ENCODE measurements around the gene NFKBIB. TPM values are rescaled to one million over a fixed set of nuclear protein-coding genes. Genes with fewer than 3 reads are reported as not detected.

Gene NFKBIB
- total and polyA plus RNA-seq, 7 donors: 13.8 to 63.9 (median 20.2) TPM

- intact Hi-C loops (cut with DNase I): no loop called here
- Histone ChIP-seq H3K27ac (no peak overlapping the region), H3K27me3 (no peaks in the 10 kb centered on the region), H3K4me1 (peaks cover 0 to 11% (median 10%) of the 10 kb centered on the region in 4 donors), H3K4me3 (no peak overlapping the region), H3K9me3 (no peaks in the 10 kb centered on the region), H3K36me3 (peaks cover 0 to 13% (median 0%) of the 10 kb centered on the region in 4 donors)
- WGBS, 2 donors: 31 to 62% methylated on average over 13 of the region's 13 CpGs
- DNase-seq: no peak
- TF ChIP-seq EP300 (IDR thresholded peaks at IDR 0.05) (no peak), POLR2A (IDR thresholded peaks at IDR 0.05) (no peak), CTCF (IDR thresholded peaks at IDR 0.05) (no peak), POLR2AphosphoS5 (IDR thresholded peaks at IDR 0.05) (no peak)
These were observed 52.8 kb downstream of the NFKBIB start for GRCh38 chr19:38952395-38953165.

- no peak for TF ChIP-seq CTCF (IDR thresholded peaks at IDR 0.05)
- TF ChIP-seq POLR2AphosphoS5 (IDR thresholded peaks at IDR 0.05): no peak
- TF ChIP-seq POLR2A (IDR thresholded peaks at IDR 0.05): no peak
- no peak for TF ChIP-seq EP300 (IDR thresholded peaks at IDR 0.05)
- no peak overlapping the region for H3K27ac ChIP-seq
- H3K9me3 ChIP-seq: no peaks in the 10 kb centered on the region
- peaks cover 0 to 11% (median 10%) of the 10 kb centered on the region in 4 donors for H3K4me1 ChIP-seq
- DNase-seq: no peak
- H3K4me3 ChIP-seq: no peak overlapping the region
- no peaks in the 10 kb centered on the region for H3K27me3 ChIP-seq
- intact Hi-C loops (cut with DNase I): no loop called here
- WGBS, 2 donors: 64 to 77% methylated on average over 4 of the region's 4 CpGs
- H3K36me3 ChIP-seq: peaks cover 0 to 13% (median 0%) of the 10 kb centered on the region in 4 donors
These were observed 53.9 kb downstream of the NFKBIB start for GRCh38 chr19:38953677-38954076.

- WGBS, 2 donors: 58 to 84% methylated on average over 2 of the region's 2 CpGs
- H3K36me3 ChIP-seq: peaks cover 0 to 13% (median 0%) of the 10 kb centered on the region in 4 donors
- no peaks in the 10 kb centered on the region for H3K9me3 ChIP-seq
- H3K27me3 ChIP-seq: no peaks in the 10 kb centered on the region
- DNase-seq: no peak
- TF ChIP-seq POLR2A (IDR thresholded peaks at IDR 0.05): no peak
- no peak for TF ChIP-seq EP300 (IDR thresholded peaks at IDR 0.05)
- TF ChIP-seq POLR2AphosphoS5 (IDR thresholded peaks at IDR 0.05): no peak
- no peak for TF ChIP-seq CTCF (IDR thresholded peaks at IDR 0.05)
- no peak overlapping the region for H3K4me3 ChIP-seq
- intact Hi-C loops (cut with DNase I): no loop called here
- no peaks in the 10 kb centered on the region for H3K4me1 ChIP-seq
- no peak overlapping the region for H3K27ac ChIP-seq
These were observed 56.5 kb downstream of the NFKBIB start for GRCh38 chr19:38956264-38956663.

GRCh38 chr19:38958301-38958700, 58.5 kb downstream of the NFKBIB start:
- peaks cover 0 to 13% (median 0%) of the 10 kb centered on the region in 4 donors for H3K36me3 ChIP-seq
- H3K4me3 ChIP-seq: no peak overlapping the region
- H3K4me1 ChIP-seq: peaks cover 0 to 10% (median 2%) of the 10 kb centered on the region in 4 donors
- no peak overlapping the region for H3K27ac ChIP-seq
- H3K27me3 ChIP-seq: no peaks in the 10 kb centered on the region
- 85 to 88% methylated on average over 2 of the region's 2 CpGs for WGBS, 2 donors
- no peak for DNase-seq
- intact Hi-C loops (cut with DNase I): no loop called here
- TF ChIP-seq CTCF (IDR thresholded peaks at IDR 0.05) (no peak), POLR2AphosphoS5 (IDR thresholded peaks at IDR 0.05) (no peak)
- H3K9me3 ChIP-seq: no peaks in the 10 kb centered on the region

Other genes with a start within 250 kb of the NFKBIB start
- 1 to 10 TPM in 1 of 4 donors, under 1 TPM in 2, not detected in 1; 0.33 to 3.0 (median 0.54) TPM for gene CAPN12, start 155.5 kb upstream of the NFKBIB start, total RNA-seq
- 10 to 100 TPM in 1 of 3 donors, 1 to 10 TPM in 2; 5.3 to 14.3 (median 6.0) TPM for gene CAPN12, start 155.5 kb upstream of the NFKBIB start, polyA plus RNA-seq
- not detected for gene LGALS7, start 126.5 kb upstream of the NFKBIB start, total RNA-seq
- gene LGALS7, start 126.5 kb upstream of the NFKBIB start, polyA plus RNA-seq: not detected
- gene LGALS7B, start 110.8 kb upstream of the NFKBIB start, total RNA-seq: 1 to 10 TPM in 1 of 4 donors, not detected in 3; 3.0 TPM
- gene LGALS7B, start 110.8 kb upstream of the NFKBIB start, polyA plus RNA-seq: 1 to 10 TPM in 1 of 3 donors, not detected in 2; 1.2 TPM
- 10 to 100 TPM in 1 of 4 donors, 1 to 10 TPM in 2, under 1 TPM in 1; 0.33 to 13.2 (median 4.4) TPM for gene LGALS4, start 87.0 kb upstream of the NFKBIB start, total RNA-seq
- gene LGALS4, start 87.0 kb upstream of the NFKBIB start, polyA plus RNA-seq: 1,000 to 10,000 TPM; 2,620 to 9,832 (median 7,672) TPM
- 100 to 1,000 TPM in 3 of 4 donors, 10 to 100 TPM in 1; 99.5 to 149 (median 120) TPM for gene ECH1, start 68.2 kb upstream of the NFKBIB start, total RNA-seq
- gene ECH1, start 68.2 kb upstream of the NFKBIB start, polyA plus RNA-seq: 100 to 1,000 TPM; 348 to 548 (median 422) TPM
- 100 to 1,000 TPM; 140 to 201 (median 171) TPM for gene HNRNPL, start 50.0 kb upstream of the NFKBIB start, total RNA-seq
- 100 to 1,000 TPM; 115 to 206 (median 129) TPM for gene HNRNPL, start 50.0 kb upstream of the NFKBIB start, polyA plus RNA-seq
- 10 to 100 TPM in 1 of 4 donors, 1 to 10 TPM in 3; 3.5 to 15.8 (median 4.7) TPM for gene RINL, start 21.7 kb upstream of the NFKBIB start, total RNA-seq
- 10 to 100 TPM in 1 of 3 donors, 1 to 10 TPM in 2; 3.7 to 17.6 (median 4.8) TPM for gene RINL, start 21.7 kb upstream of the NFKBIB start, polyA plus RNA-seq
- 10 to 100 TPM; 65.5 to 92.7 (median 85.2) TPM for gene SIRT2, start 351 bp upstream of the NFKBIB start, total RNA-seq
- gene SIRT2, start 351 bp upstream of the NFKBIB start, polyA plus RNA-seq: 10 to 100 TPM; 36.2 to 46.7 (median 39.0) TPM
- 1 to 10 TPM in 1 of 4 donors, under 1 TPM in 1, not detected in 2; 0.83 to 1.1 TPM for gene CCER2, start 12.2 kb downstream of the NFKBIB start, total RNA-seq
- under 1 TPM in 1 of 3 donors, not detected in 2; 0.90 TPM for gene CCER2, start 12.2 kb downstream of the NFKBIB start, polyA plus RNA-seq
- 10 to 100 TPM in 2 of 4 donors, 1 to 10 TPM in 2; 7.4 to 32.7 (median 12.2) TPM for gene SARS2, start 30.8 kb downstream of the NFKBIB start, total RNA-seq
- 10 to 100 TPM; 14.4 to 38.9 (median 15.3) TPM for gene SARS2, start 30.8 kb downstream of the NFKBIB start, polyA plus RNA-seq
- gene MRPS12, start 31.0 kb downstream of the NFKBIB start, total RNA-seq: 10 to 100 TPM; 25.0 to 30.7 (median 27.5) TPM
- 10 to 100 TPM; 58.9 to 74.4 (median 73.2) TPM for gene MRPS12, start 31.0 kb downstream of the NFKBIB start, polyA plus RNA-seq
- gene FBXO17, start 75.8 kb downstream of the NFKBIB start, total RNA-seq: 10 to 100 TPM; 20.3 to 28.6 (median 25.9) TPM
- gene FBXO17, start 75.8 kb downstream of the NFKBIB start, polyA plus RNA-seq: 1 to 10 TPM; 1.6 to 4.8 (median 3.3) TPM
- gene FBXO27, start 132.6 kb downstream of the NFKBIB start, total RNA-seq: 10 to 100 TPM in 1 of 4 donors, 1 to 10 TPM in 3; 3.0 to 17.7 (median 3.7) TPM
- 1 to 10 TPM in 2 of 3 donors, under 1 TPM in 1; 0.23 to 1.3 (median 1.2) TPM for gene FBXO27, start 132.6 kb downstream of the NFKBIB start, polyA plus RNA-seq
- gene ACP7, start 184.4 kb downstream of the NFKBIB start, total RNA-seq: not detected
- gene ACP7, start 184.4 kb downstream of the NFKBIB start, polyA plus RNA-seq: not detected
- gene PAK4, start 225.8 kb downstream of the NFKBIB start, total RNA-seq: 10 to 100 TPM in 2 of 4 donors, 1 to 10 TPM in 2; 6.2 to 27.1 (median 9.3) TPM
- gene PAK4, start 225.8 kb downstream of the NFKBIB start, polyA plus RNA-seq: 10 to 100 TPM; 42.1 to 62.0 (median 45.0) TPM